GM19238 (cell line): ENCODE results near the gene COL15A1.

Experiments
- DNase-seq: peaks from one replicate; pipeline ENCODE4 v3.0.0; 2011; ENCODE audit warnings: low spot score; ENCODE audit not compliant: insufficient read length

COL15A1 gene

GRCh38 chr9:98915599-98915998, 28.1 kb upstream of the COL15A1 start:
- DNase-seq: no peak

DNA sequence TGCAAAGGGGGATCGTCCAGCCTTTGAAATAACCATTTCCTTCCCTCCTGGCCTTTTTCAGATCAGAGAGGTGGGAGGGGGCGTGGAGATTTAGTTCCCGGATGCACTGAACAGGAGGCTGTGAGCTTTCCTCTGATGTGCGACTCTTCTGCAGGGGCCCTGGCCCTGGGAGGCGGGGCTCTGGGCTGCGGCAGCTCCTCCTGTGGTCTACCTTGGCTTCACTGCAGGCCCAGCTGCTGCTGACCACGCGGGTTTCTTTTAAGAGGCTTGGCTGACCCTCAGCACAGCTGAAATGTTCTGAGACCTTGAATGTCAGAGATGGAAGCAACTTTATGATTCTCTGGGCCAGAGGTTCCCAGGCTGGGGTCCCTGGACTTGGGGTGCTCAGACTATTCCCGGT, 27.0 kb upstream of the COL15A1 start:
- DNase-seq: no peak

GRCh38 chr9:98917746-98918487, 25.8 kb upstream of the COL15A1 start:
- no peak for DNase-seq

DNA sequence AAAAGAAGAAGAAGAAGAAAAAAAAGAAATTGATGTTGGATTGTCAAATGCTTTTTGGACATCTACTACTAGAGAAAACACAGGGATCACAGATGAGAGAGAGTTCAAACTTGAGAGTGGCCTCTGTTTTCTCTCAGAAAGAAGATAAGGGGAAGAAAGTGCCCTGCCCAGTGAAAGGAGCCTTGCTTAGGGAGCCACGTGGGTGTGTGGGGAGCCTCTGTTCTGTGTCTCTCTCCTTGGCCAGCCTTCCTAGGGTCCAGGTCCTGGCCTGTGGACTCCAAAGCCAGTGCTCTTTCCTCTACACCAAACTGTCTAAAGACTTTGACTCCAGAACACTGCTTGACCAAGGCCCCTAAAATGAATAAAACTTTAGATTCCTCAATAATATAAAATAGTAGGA, 22.0 kb upstream of the COL15A1 start:
- no peak for DNase-seq

DNA sequence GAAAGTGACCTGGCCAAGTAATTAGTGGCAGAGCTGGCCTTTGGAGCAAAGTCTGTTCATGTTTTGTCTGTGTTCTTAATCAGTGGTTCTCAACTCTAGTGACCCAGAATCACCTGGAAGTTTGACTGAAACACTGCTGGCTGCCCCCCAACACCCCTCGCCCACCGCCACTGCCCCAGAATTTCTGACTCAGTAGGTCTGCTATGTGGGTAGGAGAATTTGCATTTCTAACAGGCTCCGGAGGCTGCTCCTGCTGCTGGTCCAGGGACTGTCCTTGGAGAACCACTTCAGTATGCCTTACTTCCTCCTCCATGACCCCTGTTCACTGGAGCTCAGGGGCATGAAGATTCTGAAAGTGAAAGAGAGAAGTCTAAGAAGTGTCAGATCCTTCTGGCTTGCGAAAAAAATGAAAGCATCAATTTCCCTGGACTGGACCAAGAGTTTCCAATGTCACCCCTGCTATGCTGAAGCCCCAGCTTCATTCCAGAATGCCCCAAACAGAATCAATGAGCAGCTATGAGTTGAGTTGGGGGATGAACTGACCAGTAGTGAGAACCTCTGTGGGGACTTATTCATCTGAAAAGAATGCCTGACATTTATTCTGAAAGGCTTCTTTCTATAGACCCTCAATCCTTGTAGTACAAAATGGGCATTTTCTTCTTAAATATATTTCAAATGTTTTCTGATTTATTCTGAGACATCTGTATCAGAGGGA, 20.8 kb upstream of the COL15A1 start:
- no peak for DNase-seq

- no peak for DNase-seq
These were observed 20.1 kb upstream of the COL15A1 start for GRCh38 chr9:98923451-98924123.

GRCh38 chr9:98924946-98925820, 18.5 kb upstream of the COL15A1 start:
- no peak for DNase-seq

- DNase-seq: no peak
These were observed 17.8 kb upstream of the COL15A1 start for GRCh38 chr9:98925956-98926355.

- no peak for DNase-seq
These were observed 16.0 kb upstream of the COL15A1 start for GRCh38 chr9:98927724-98928123.

DNA sequence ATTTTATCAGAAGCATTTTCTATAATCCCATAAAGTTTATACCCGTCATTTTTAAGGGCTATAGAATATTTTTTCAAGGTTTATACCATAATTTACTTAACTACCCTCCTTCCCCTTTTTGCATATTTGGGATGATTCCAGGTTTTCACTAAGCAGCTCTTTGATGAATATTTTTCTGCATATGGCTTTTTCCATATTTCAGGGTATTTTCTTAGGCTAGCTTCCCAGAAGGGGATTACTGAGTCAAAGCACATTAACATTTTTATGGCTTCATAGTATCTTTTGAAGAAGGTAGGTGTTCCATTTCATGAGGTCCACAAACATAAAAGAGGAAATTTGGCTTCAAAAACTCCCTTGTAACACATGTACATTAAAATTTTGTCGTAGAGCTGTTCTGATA, 14.6 kb upstream of the COL15A1 start:
- DNase-seq: no peak

DNA sequence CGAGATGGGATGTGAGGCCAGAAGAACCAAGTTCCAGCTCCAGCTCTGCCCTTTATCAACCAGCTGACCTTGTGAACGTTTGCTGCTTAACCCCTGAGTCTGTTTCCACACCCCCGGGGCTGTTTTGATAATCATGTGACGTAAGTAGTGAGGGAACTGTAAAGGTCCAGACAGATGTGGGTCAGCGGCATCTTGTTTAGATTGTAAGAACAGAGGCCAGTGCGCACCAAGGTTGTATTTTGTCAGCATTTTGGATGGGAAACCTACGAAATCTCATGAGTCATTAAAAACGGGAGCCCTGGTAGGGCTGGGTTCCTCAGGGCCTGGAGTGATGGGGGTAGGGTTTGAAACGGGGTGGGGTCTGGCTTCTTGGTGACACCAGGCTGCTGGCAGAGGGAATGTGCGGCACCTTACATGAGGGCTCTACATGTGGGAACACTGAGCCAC, 13.8 kb upstream of the COL15A1 start:
- DNase-seq: no peak

DNA sequence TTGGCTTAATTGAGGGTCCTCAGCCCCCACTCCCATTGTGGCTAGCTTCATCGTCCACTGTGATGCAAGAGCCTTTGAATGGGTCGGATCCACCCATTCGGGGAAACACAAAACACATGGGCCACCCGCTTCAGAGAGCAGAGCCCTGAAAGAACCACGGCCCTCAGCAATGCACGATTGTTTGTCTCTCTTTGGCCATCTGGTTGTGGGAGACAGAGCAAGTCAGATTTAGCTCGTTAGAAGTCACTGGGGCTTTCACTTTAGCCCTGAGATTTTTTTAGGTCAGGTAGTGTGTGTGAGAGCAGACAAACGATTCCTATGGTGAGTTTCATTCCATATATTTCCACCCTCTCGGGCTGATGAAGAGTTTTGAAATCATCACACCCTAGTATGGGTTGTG, 12.9 kb upstream of the COL15A1 start:
- no peak for DNase-seq

GRCh38 chr9:98931600-98932389, 11.9 kb upstream of the COL15A1 start:
- DNase-seq: no peak

GRCh38 chr9:98933185-98933584, 10.5 kb upstream of the COL15A1 start:
- DNase-seq: no peak

DNA sequence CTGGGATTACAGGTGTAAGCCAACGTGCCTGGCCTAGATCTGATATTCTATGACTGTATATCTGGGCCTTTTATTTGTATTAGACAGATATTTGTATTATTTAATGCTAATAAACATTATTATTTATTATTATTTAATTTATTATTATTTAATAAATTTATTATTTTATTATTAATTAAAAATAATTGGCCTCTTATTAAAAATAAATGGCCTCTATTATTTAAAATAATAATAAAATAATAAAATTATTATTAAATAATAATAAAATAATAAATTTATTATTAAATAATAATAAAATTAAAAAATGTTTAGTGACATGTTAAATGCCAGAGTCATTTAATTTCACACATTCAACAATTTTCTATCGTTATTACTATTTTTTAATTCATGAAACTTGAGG, 9.8 kb upstream of the COL15A1 start:
- no peak for DNase-seq

- no peak for DNase-seq
These were observed 8.6 kb upstream of the COL15A1 start for GRCh38 chr9:98935071-98935505.

DNA sequence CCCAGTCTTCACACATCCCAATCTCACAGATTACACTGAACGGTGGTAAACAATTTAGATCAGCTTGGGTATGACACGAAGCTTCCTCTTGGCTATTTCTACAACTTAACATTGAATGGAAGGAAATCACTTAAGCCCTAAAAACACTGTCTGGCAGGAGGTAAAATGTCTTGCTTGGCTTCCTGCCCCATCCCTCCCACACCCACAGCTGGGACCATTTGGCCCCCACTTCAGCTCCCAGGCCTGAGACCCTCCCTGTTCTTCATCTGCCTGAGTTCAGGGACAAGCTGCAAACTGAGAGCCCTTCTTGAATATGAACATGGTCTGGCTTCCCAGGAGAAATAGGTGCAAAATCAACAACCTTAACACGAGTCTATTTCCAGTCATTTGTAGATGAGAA, 3.4 kb upstream of the COL15A1 start:
- DNase-seq: no peak

- DNase-seq: no peak
These were observed 1.7 kb upstream of the COL15A1 start for GRCh38 chr9:98941946-98942523.

GRCh38 chr9:98942906-98943681, 613 bp upstream of the COL15A1 start:
- no peak for DNase-seq
